Stomach (tissue), 9 donors: ENCODE results near the gene GSDMA. TPM values are rescaled to one million over a fixed set of nuclear protein-coding genes. Genes with fewer than 3 reads are reported as not detected.

Source experiments
- DNase-seq, 2 donors: peaks; one replicate each; pipeline versions ENCODE4 v3.0.0 to v3.0.0-alpha.2; 2013 to 2019
- H3K27ac ChIP-seq, 5 donors: fragments of 200-600 bp in 4 of 5; sonication (generic) in 4 of 5; one replicate each; pipeline ENCODE4 v1.5.1; 2013 to 2019; ENCODE audit warnings: mild to moderate bottlenecking in 1 of 5, moderate library complexity in 1 of 5
- H3K27me3 ChIP-seq, 3 donors: fragments of 200-600 bp; sonication (generic); one replicate each; pipeline ENCODE4 v1.5.1; 2017 to 2019; ENCODE audit warnings: mixed run types in 1 of 3
- H3K36me3 ChIP-seq, 4 donors: fragments of 200-600 bp; sonication (generic); 1 replicate in 3 of 4; 2 replicates in 1 of 4; pipeline ENCODE4 v1.5.1; 2016 to 2019
- H3K4me1 ChIP-seq, 4 donors: fragments of 200-600 bp; sonication (generic); one replicate each; pipeline ENCODE4 v1.5.1; 2016 to 2019
- H3K4me3 ChIP-seq, 4 donors: fragments of 200-600 bp; sonication (generic) in 3 of 4; one replicate each; pipeline ENCODE4 v1.5.1; 2016 to 2019; ENCODE audit warnings: mild to moderate bottlenecking in 1 of 4
- H3K9me3 ChIP-seq, 4 donors: fragments of 200-600 bp; sonication (generic); one replicate each; pipeline ENCODE4 v1.5.1; 2016 to 2019
- CTCF ChIP-seq, 7 experiments: fragments of 450-650 bp in 4 of 7; fragments of 200-600 bp in 3 of 7; sonication (generic) in 3 of 7; IDR thresholded peaks; one replicate each; pipeline ENCODE4 v1.5.1; 2016 to 2019; ENCODE audit warnings: antibody characterized with exemption in 7 of 7, control low read depth in 2 of 7, mild to moderate bottlenecking in 1 of 7
- EP300 ChIP-seq: sonication (generic); formaldehyde crosslinking; IDR thresholded peaks from one replicate; pipeline ENCODE4 v1.6.1; 2017; ENCODE audit warnings: antibody characterized with exemption
- POLR2A ChIP-seq, 4 donors: fragments of 450-650 bp; IDR thresholded peaks; one replicate each; pipeline ENCODE4 v1.6.1; 2016; ENCODE audit warnings: antibody characterized with exemption in 4 of 4, control low read depth in 2 of 4, mild to moderate bottlenecking in 1 of 4, moderate library complexity in 1 of 4
- POLR2AphosphoS5 ChIP-seq, 3 donors: sonication (generic); formaldehyde crosslinking; IDR thresholded peaks; one replicate each; pipeline ENCODE4 v1.6.1; 2016; ENCODE audit warnings: antibody characterized with exemption in 3 of 3
- WGBS, 5 donors: extraction: QIAGEN DNeasy Blood & Tissue Kit in 3 of 5; methylation state at CpG; one replicate each; pipeline versions ENCODE4 v1.1.5 to v1.1.7; 2013 to 2018; 5-methylcytosine and 5-hydroxymethylcytosine counted together
- intact Hi-C: fragments of 100-400 bp; cut with DNase I; formaldehyde crosslinking; loops from one replicate; pipeline ENCODE4 v1.15.1; 2023; ENCODE audit warnings: low total_unique reads
- polyA plus RNA-seq, 3 donors: library from polyadenylated mRNA; stranded (reverse); fragments of 200-250 nt; gene quantifications; one replicate each; pipeline ENCODE4 v1.2.3, GENCODE V29; 2013
- total RNA-seq, 5 donors: library from RNA; depleted of rRNA; stranded (reverse); fragments of >200 nt; gene quantifications; one replicate each; pipeline versions ENCODE4 v1.1.0 to v1.2.3, GENCODE V29; 2014 to 2016
- donor health status: healthy with polysubstance abuse.
- donor health status: Bipolar disorder and iron deficiency.
- donor health status: healthy.

Gene GSDMA
- total and polyA plus RNA-seq, 8 donors = 0.08 to 0.92 TPM; not detected in 6

- Histone ChIP-seq H3K36me3 (peaks cover 9 to 19% (median 11%) of the 10 kb centered on the region in 4 donors), H3K4me1 (peaks cover 36 to 61% (median 54%) of the 10 kb centered on the region in 4 donors), H3K27me3 (no peaks in the 10 kb centered on the region), H3K27ac (peak overlapping the region; percentile 91 to 96 (median 94)), H3K9me3 (no peaks in the 10 kb centered on the region), H3K4me3 (peak overlapping the region; percentile 90 to 98 (median 92))
- TF ChIP-seq POLR2A (IDR thresholded peaks at IDR 0.05) (no peak), EP300 (no peak), POLR2AphosphoS5 (IDR thresholded peaks at IDR 0.05) (no peak), CTCF (IDR thresholded peaks at IDR 0.05) (no peak)
- 22 to 36% (median 25%) methylated on average over 17 of the region's 17 CpGs for WGBS, 5 donors
- peak; percentile 46 to 62 for DNase-seq
- intact Hi-C loops = no loop called here
Observed at GRCh38 chr17:39927929-39928857, 34.6 kb upstream of the GSDMA start.

GRCh38 chr17:39928858-39929645 is 33.8 kb upstream of the GSDMA start:
- Histone ChIP-seq H3K4me3 (peak overlapping the region in 3 of 4 donors; percentile 90 to 92 (median 92)), H3K27ac (peak overlapping the region; percentile 56 to 96 (median 94)), H3K36me3 (peaks cover under 1 to 10% (median 2%) of the 10 kb centered on the region in 4 donors), H3K4me1 (peaks cover 36 to 54% (median 48%) of the 10 kb centered on the region in 4 donors), H3K9me3 (no peaks in the 10 kb centered on the region), H3K27me3 (no peaks in the 10 kb centered on the region)
- WGBS, 5 donors = 43 to 62% (median 56%) methylated on average over 8 of the region's 8 CpGs
- intact Hi-C loops = no loop called here
- TF ChIP-seq POLR2AphosphoS5 (IDR thresholded peaks at IDR 0.05) (no peak), POLR2A (IDR thresholded peaks at IDR 0.05) (no peak), CTCF (IDR thresholded peaks at IDR 0.05) (no peak), EP300 (no peak)
- DNase-seq = no peak

GRCh38 chr17:39929646-39930407 is 33.0 kb upstream of the GSDMA start:
- H3K9me3 ChIP-seq = no peaks in the 10 kb centered on the region

DNA sequence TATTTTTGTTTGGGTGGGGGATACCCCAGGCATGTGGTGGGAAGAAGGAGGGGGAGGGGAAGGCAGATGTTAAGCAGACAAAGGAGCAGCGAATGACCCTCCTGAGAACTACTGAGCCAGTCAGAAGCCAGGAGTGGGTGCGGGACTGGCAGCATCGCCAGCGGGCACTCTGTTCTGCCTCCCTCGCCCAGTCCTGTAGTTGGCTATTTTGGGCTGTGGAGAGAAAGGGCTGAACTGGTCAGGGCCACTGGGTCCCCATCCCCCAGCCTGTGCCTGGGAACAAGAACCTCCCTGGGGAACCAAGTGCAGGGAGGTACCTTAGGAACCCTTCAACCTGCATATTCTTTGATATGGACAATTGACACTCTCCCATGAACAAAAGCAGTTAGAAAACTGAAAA is 28.9 kb upstream of the GSDMA start:
- no peak for DNase-seq
- Histone ChIP-seq H3K36me3 (no peaks in the 10 kb centered on the region), H3K9me3 (no peaks in the 10 kb centered on the region), H3K27me3 (no peaks in the 10 kb centered on the region), H3K27ac (no peak overlapping the region), H3K4me1 (peaks cover 0 to 15% (median 7%) of the 10 kb centered on the region in 4 donors), H3K4me3 (no peak overlapping the region)
- intact Hi-C loops = no loop called here
- 65 to 85% (median 77%) methylated on average over 5 of the region's 5 CpGs for WGBS, 5 donors
- TF ChIP-seq EP300 = no peak
- TF ChIP-seq POLR2AphosphoS5 (IDR thresholded peaks at IDR 0.05) = no peak
- TF ChIP-seq POLR2A (IDR thresholded peaks at IDR 0.05) = no peak
- no peak for TF ChIP-seq CTCF (IDR thresholded peaks at IDR 0.05)

More at GRCh38 chr17:39929646-39930407, 33.0 kb upstream of the GSDMA start:
- no peak for DNase-seq
- Histone ChIP-seq H3K27me3 (no peaks in the 10 kb centered on the region), H3K27ac (peak overlapping the region in 4 of 5 donors; percentile 0 to 96 (median 94)), H3K4me1 (peaks cover 28 to 49% (median 41%) of the 10 kb centered on the region in 4 donors), H3K4me3 (no peak overlapping the region), H3K36me3 (peaks cover 0 to 3% (median 0%) of the 10 kb centered on the region in 4 donors)
- TF ChIP-seq EP300 = no peak
- 90 to 94% (median 94%) methylated on average over 5 of the region's 5 CpGs for WGBS, 5 donors
- intact Hi-C loops = no loop called here
